ENCODE measurements around the gene NOP14.
"Not testable (repeated sequence)": the region's sequence is repeated elsewhere in the genome, so short reads cannot be mapped to it uniquely, and the experiment has no call there.

The NOP14 gene

DNA sequence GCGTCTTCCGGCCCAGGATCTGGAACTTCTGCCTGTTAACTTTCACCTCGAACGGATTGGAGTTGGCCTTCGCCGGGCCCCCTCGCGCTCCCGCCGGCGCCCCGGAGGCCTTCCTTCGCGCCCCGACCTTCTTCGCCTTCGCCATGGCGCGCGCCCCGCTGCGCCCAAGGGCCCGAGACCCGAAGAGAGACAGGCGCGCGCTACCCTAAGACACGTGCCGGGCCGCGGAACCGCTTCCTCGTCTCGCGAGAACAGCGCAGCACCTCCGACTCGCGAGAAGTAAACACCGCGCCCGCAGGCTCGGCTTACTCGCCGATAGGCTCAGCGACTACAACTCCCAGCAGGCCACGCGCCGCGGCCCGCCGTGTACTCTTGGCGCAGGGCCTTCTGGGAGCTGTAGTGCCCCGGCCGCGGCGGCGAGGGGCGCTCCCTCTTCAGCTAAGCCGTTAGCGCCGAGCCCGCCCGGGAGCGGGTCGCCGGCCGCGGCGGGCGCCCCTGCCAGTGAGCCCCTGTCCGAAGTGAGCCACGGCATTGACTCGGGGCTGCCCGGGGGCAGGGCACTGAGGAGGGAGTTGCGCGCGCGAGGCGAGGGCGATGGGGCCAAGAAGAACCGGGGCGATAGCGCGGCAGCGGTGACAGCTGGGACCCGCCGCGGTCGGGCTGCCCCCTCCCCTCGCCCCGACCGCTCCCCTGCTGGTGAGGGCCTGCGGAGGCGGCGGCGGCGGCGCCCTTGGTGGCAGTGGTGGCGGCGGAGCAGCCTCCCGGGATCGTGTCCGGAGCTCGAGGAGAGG, at the start of gene NOP14, which contains the start of gene GRK4:
TSS of gene NOP14 (minus strand) at position 232 of the 791 bp plus-strand sequence. CDS start at position 145, 87 bp downstream.
TSS of gene GRK4 (plus strand) at position 397 of the 791 bp plus-strand sequence. CDS start 500 bp downstream, outside the sequence.
- peak; percentile 98 for DNase-seq (ENCODE audit: low read depth)

- DNase-seq (ENCODE audit: low read depth), result no peak
Observed at GRCh38 chr4:3011456-3012220, 48.4 kb upstream of the NOP14 start.

DNA sequence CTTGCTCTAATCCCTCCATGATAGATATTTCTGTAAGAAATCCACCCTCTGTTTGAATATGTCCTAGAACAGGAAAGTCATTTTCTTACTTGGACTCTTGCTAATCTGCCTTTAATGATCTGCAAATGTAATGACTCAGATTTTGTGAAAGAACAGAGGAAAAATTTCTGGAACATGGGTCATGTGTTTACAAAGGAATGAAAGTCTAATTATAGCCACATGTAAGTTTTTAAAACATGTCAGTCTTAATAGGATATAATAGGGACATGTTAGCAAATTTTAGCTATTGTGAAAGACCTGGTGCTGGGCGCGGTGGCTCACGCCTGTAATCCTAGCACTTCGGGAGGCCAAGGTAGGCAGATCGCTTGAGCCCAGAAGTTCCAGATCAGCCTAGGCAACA, 47.8 kb upstream of the NOP14 start:
- peak; percentile 89 for DNase-seq (ENCODE audit: low read depth)

DNA sequence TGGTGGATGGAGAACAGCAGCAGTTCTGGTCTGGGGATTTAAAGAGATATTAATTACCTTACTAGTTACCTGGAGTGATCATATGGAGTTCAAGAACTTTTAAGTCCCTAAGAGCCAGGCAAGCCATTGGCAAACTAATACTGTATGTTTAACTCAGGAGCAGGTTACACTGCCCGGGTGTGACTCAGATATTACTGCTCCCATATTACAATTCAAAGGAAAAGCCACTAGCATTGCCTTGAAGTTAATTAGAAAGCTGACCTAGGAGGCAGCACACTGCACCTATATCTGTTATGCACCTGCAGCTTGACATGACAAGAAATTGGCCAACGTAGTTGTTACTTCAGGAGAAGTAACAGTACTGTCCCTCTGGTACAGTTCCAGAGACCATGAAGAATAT, 47.4 kb upstream of the NOP14 start:
- no peak for DNase-seq (ENCODE audit: low read depth)

- DNase-seq (ENCODE audit: low read depth), result no peak
Observed at GRCh38 chr4:3009422-3009821, 46.2 kb upstream of the NOP14 start.

GRCh38 chr4:3007724-3008123, 44.5 kb upstream of the NOP14 start:
- no peak for DNase-seq (ENCODE audit: low read depth)

- no peak for DNase-seq (ENCODE audit: low read depth)
Observed at GRCh38 chr4:2996415-2996814, 33.2 kb upstream of the NOP14 start.

- DNase-seq (ENCODE audit: low read depth), result peak; percentile 9
Observed at GRCh38 chr4:2995546-2996265, 32.5 kb upstream of the NOP14 start.

DNA sequence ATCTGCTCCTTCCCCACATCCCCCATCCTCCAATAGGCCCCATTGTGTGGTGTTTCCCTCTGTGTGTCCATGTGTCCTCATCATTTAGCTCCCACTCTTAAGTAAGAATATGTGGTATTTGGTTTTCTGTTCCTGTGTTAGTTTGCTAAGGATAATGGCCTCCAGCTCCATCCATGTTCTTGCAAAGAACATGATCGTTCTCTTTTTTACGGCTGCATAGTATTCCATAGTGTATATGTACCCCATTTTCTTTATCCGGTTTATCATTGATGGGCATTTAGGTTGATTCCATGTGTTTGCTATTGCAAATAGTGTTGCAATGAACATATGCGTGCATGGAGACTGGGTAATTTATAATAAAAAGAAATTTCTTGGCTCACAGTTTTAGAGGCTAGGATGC, 31.7 kb upstream of the NOP14 start:
- no peak for DNase-seq (ENCODE audit: low read depth)

DNA sequence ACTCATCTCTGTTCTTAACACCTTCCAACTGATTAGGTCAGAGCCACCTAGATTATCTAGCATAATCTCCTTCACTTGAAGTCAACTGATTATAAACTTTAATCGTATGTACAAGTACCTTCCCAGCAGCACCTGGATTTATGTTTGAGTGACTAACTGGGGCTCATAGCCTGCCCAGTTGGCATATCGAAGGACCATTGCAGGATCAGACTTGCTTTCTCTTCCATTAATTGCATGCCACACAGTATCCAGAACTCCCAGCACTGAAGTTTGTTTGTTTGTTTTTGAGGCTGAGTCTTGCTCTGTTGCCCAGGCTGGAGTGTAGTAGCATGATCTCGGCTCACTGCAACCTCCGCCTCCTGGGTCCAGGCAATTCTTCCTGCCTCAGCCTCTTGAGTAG, 28.0 kb upstream of the NOP14 start:
- no peak for DNase-seq (ENCODE audit: low read depth)

DNA sequence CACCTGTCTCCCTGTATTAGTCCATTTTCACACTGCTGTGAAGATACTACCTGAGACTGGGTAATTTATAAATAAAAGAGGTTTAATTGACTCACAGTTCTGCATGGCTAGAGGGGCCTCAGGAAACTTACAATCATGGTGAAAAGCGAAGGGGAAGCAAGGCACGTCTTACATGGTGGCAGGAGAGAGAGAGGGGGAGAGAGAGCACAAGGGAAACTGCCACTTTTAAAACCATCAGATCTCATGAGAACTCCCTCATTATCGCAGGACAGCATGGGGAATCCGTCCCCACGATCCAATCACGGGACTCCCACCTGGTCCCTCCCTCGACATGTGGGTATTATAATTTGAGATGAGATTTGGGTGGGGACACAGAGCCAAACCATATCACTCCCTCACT, 20.5 kb upstream of the NOP14 start:
- not testable (repeated sequence) for DNase-seq (ENCODE audit: low read depth)

- no peak for DNase-seq (ENCODE audit: low read depth)
Observed at GRCh38 chr4:2982012-2982411, 18.8 kb upstream of the NOP14 start.

DNA sequence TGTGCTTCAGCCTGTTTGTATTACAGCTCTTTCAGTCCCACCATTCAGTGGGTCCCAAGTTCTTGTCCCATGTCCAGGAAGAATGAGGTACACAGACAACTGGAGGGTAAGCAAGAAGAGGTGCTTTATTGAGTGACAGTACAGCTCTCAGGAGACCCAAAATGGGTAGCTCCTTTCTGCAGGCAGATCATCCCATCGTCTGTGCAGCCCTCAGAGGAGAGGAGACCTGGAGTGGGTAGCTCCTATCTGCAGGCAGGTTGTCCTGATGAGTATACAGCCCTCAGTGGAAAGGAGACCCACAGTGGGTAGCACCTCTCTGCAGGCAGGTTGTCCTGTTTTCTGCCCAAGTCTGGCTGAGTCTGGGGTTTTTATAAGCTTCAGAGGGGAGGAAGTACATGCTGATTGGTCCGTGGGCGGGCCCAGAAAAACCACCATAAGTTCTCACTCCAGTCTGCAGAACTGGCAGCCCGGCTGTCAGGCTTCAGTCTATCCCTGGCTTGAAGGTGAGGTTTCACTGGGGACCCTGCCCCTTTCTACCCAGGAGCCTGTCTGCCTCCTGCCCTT, 18.1 kb upstream of the NOP14 start:
- DNase-seq (ENCODE audit: low read depth), result no peak

DNA sequence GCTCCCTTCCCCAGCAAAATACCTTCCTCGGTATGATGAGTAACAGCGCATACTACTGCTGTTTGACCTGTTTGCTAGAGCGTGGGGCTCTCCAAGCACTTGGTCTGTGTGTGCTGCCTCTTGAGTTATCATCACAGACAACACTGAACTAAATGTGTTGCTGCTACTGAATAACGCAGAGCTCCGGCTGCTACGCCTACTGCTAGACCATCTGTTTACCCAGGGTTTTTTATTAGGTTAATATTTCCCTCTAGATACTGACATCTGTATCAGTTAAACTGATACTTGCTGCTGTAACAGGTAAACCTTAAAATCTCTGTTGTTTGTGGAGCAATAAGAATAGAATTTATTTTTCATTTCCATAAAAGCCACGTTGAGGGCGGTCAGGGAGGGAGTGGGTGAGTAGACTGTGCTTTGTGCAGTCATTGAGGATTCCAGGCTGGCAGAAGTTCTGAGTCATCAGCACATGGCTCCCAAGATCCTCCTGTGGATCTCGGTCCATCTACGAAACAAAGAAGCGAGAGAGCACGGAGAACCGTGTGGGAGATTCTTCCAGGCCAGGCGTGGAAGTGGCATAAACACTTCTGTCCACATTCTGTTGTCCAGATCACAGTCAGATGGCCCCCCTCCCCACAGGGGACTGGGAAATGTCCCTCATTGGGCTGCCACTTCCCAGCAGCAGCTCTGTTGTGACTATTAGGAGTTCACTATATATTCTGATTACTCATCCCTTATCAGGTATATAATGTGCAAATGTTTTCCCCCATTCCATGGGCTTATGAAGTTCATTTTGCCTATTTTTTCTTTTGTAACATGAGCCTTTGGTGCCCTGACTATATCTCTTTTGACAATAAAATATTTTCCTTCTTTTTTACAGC, 14.2 kb upstream of the NOP14 start:
- peak; percentile 66 for DNase-seq (ENCODE audit: low read depth)

DNA sequence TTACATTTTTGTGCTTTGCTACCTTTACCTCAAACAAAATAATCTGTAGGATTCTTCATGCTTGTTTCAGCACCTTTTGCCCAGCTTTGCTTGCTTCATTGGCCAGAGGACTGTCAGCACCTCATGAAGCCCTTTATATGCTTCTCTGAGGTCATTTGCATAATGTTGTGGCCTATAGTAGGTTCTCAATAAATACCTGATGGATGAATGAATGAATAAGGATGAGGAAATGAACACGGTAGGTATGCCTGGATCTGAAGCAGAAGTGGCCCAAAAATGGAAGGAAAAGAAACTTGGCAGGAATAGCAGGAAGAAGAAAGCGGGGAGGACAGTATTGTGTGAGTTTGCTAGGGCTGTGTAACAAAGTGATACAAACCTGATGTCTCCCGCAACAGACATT, 8.1 kb upstream of the NOP14 start:
- DNase-seq (ENCODE audit: low read depth), result no peak

DNA sequence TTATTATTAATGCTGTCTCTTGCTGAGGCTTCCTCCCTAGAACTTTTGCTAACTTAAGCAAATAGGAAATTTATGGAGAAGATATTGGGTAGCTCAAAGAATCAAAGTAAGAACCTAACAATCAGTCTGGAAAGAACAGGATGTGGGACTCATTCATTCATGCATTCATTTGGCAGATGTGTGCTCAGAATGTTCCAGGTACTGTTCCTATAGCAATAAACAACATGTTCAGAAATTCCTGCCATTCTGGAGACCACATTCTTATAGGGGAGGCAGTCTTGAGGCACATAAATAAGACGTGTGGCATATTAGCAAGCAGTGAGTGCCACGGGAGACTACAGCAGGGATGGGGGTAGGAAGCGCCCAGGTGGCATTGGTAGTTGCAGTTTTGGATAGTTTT, 5.2 kb upstream of the NOP14 start:
- DNase-seq (ENCODE audit: low read depth), result no peak

DNA sequence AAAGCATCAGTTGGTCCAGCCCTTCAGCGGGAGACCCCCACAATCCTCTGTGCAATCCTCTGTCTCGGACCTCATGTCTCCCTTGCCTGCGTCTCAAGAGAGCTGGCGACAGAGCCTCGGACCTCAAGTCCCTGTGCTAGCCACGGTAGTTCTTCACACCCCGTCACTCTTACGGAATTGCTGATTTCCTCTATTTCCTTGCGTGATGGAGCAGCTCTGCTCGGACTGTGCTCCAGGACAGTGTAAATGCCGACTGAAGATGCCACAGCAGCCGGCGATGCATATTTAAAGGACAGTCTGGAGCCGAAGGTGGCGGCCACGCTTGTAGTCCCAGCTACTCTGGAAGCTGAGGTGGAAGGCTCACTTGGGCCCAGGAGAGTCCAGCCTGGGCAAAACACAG, 2.1 kb upstream of the NOP14 start:
- no peak for DNase-seq (ENCODE audit: low read depth)

GRCh38 chr4:2964706-2965258, 1.6 kb upstream of the NOP14 start:
- no peak for DNase-seq (ENCODE audit: low read depth)

DNA sequence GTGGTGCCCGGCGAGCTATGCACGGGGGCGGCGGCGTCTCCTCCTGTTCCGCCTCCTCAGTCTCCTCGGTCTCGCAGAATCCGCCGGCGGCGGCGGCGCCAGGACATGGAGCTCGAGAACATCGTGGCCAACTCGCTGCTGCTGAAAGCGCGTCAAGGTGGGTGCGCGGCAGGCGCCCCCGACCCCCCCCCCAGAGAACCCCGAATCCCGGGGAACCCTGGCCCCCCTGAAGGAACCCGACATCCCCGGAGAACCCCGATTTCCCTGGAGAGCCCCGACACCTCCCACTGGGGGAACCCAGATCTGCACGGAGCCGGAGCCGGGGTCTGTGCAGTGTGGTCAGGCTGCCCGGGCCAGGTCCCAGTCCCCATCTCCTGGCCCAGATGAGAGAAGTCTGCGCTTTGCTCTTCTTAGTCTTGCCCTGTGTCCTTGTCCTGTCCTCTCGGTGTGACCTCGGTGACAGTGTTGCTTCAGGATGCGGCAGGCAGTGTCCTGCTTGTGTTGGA, 813 bp upstream of the NOP14 start:
- DNase-seq (ENCODE audit: low read depth), result peak; percentile 68

- peak; percentile 63 for DNase-seq (ENCODE audit: low read depth)
Observed at GRCh38 chr4:2962614-2963174, 512 bp downstream of the NOP14 start.
